Measurements from ENCODE around the gene TULP4.

DNA sequence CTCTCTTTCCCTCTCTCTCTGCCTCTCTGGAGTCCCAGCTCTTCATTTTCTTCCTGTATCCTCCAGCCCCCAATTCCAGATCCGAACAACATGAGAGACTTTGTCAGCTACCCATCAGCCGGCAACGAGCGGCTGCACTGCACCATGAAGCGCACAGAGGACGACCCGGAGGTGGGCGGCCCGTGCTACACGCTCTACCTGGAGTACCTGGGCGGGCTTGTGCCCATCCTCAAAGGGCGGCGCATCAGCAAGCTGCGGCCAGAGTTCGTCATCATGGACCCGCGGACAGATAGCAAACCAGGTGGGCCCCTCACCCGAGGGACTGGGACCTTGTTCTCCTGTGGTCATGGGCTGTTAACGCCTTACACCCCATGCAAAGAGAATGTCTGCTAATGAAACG lies 168.7 kb downstream of the TULP4 start:
- TF ChIP-seq, protein P1, sequence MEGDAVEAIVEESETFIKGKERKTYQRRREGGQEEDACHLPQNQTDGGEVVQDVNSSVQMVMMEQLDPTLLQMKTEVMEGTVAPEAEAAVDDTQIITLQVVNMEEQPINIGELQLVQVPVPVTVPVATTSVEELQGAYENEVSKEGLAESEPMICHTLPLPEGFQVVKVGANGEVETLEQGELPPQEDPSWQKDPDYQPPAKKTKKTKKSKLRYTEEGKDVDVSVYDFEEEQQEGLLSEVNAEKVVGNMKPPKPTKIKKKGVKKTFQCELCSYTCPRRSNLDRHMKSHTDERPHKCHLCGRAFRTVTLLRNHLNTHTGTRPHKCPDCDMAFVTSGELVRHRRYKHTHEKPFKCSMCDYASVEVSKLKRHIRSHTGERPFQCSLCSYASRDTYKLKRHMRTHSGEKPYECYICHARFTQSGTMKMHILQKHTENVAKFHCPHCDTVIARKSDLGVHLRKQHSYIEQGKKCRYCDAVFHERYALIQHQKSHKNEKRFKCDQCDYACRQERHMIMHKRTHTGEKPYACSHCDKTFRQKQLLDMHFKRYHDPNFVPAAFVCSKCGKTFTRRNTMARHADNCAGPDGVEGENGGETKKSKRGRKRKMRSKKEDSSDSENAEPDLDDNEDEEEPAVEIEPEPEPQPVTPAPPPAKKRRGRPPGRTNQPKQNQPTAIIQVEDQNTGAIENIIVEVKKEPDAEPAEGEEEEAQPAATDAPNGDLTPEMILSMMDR (IDR thresholded peaks at IDR 0.05) = no peak
- TF ChIP-seq RFX5 (IDR thresholded peaks at IDR 0.05) (no peak), SMC3 (IDR thresholded peaks at IDR 0.05) (no peak), EP300 (IDR thresholded peaks at IDR 0.05) (no peak), POLR2A (IDR thresholded peaks at IDR 0.05; ENCODE audit: low read length) (no peak), SREBF2 (IDR thresholded peaks at IDR 0.05) (no peak)
